Stimulated activated effector memory CD8-positive, alpha-beta T cell treated with anti-CD3 and anti-CD28 coated beads, Interleukin-12 subunit alpha, Interleukin-12 subunit beta, amount 100 ng/mL, for 72 hours (primary cell): Measurements from ENCODE around the gene CPNE2.

ENCODE experiments used
- ATAC-seq: fragments of 150-1000 bp; cut with Tn5 transposase; 2 replicates; pipeline ENCODE4 v1.10.0; 2021
- DNase-seq, 2 donors: peaks; one replicate each; pipeline ENCODE4 v3.0.0; 2021 to 2022; ENCODE audit warnings: low spot score in 2 of 2
- H3K27ac Mint-ChIP-seq: one replicate; pipeline ENCODE4 v1.8.0; 2022; ENCODE audit warnings: mild to moderate bottlenecking, mixed read lengths
- H3K36me3 Mint-ChIP-seq: one replicate; pipeline ENCODE4 v1.8.0; 2022; ENCODE audit warnings: mild to moderate bottlenecking, mixed read lengths
- H3K4me1 Mint-ChIP-seq: one replicate; pipeline ENCODE4 v1.8.0; 2022; ENCODE audit warnings: mixed read lengths
- H3K4me3 Mint-ChIP-seq: one replicate; pipeline ENCODE4 v1.8.0; 2022; ENCODE audit warnings: mild to moderate bottlenecking, mixed read lengths
- H3K9me3 Mint-ChIP-seq: one replicate; pipeline ENCODE4 v1.8.0; 2022; ENCODE audit warnings: mixed read lengths

The CPNE2 gene

GRCh38 chr16:57091975-57092785 is at the start of gene CPNE2:
Gene CPNE2 (plus strand): TSS chr16:57092583. CDS start chr16:57110743, 18,160 bp downstream.
- H3K4me3 Mint-ChIP-seq: peak within 1 kb of the TSS; percentile 69
- peaks cover 6% of the 10 kb centered on the region for H3K4me1 Mint-ChIP-seq
- DNase-seq: peak in 1 of 2 donors; percentile 15
- no peaks in the 10 kb centered on the region for H3K9me3 Mint-ChIP-seq
- peak; percentile 69 for ATAC-seq
- no peak within 1 kb of the TSS for H3K27ac Mint-ChIP-seq
- H3K36me3 Mint-ChIP-seq: peaks cover 4% of the 10 kb centered on the region

GRCh38 chr16:57043248-57043647 is 49.1 kb upstream of the CPNE2 start:
- Mint-ChIP-seq H3K27ac (peak overlapping the region; percentile 97), H3K36me3 (peaks cover 97% of the 10 kb centered on the region), H3K4me3 (peak overlapping the region; percentile 72), H3K9me3 (no peaks in the 10 kb centered on the region), H3K4me1 (peaks cover 74% of the 10 kb centered on the region)
- ATAC-seq (no peak), DNase-seq (no peak)

GRCh38 chr16:57044931-57045693 is 47.3 kb upstream of the CPNE2 start:
- H3K36me3 Mint-ChIP-seq: peaks cover 98% of the 10 kb centered on the region
- H3K4me3 Mint-ChIP-seq: no peak overlapping the region
- H3K4me1 Mint-ChIP-seq: peaks cover 64% of the 10 kb centered on the region
- ATAC-seq: no peak
- no peak for DNase-seq
- no peaks in the 10 kb centered on the region for H3K9me3 Mint-ChIP-seq
- H3K27ac Mint-ChIP-seq: peak overlapping the region; percentile 97

GRCh38 chr16:57045694-57046381 is 46.5 kb upstream of the CPNE2 start:
- Mint-ChIP-seq H3K4me1 (peaks cover 56% of the 10 kb centered on the region), H3K27ac (peak overlapping the region; percentile 79), H3K9me3 (no peaks in the 10 kb centered on the region), H3K36me3 (peaks cover 98% of the 10 kb centered on the region), H3K4me3 (no peak overlapping the region)
- ATAC-seq (no peak), DNase-seq (no peak)

- H3K9me3 Mint-ChIP-seq: no peaks in the 10 kb centered on the region
- no peak for ATAC-seq
Observed at GRCh38 chr16:57048095-57048494, 44.3 kb upstream of the CPNE2 start.

GRCh38 chr16:57049678-57050077 is 42.7 kb upstream of the CPNE2 start:
- DNase-seq (no peak), ATAC-seq (peak; percentile 76)
- Mint-ChIP-seq H3K36me3 (peaks cover 97% of the 10 kb centered on the region), H3K9me3 (no peaks in the 10 kb centered on the region), H3K4me3 (no peak overlapping the region), H3K4me1 (peaks cover 49% of the 10 kb centered on the region), H3K27ac (peak overlapping the region; percentile 89)

More at GRCh38 chr16:57048095-57048494, 44.3 kb upstream of the CPNE2 start:
- peaks cover 47% of the 10 kb centered on the region for H3K4me1 Mint-ChIP-seq
- peak overlapping the region; percentile 79 for H3K27ac Mint-ChIP-seq
- no peak for DNase-seq
- no peak overlapping the region for H3K4me3 Mint-ChIP-seq
- H3K36me3 Mint-ChIP-seq: peaks cover 98% of the 10 kb centered on the region

GRCh38 chr16:57051696-57052228 is 40.6 kb upstream of the CPNE2 start:
- ATAC-seq (no peak), DNase-seq (no peak)
- Mint-ChIP-seq H3K4me3 (peak overlapping the region; percentile 34), H3K36me3 (peaks cover 97% of the 10 kb centered on the region), H3K9me3 (no peaks in the 10 kb centered on the region), H3K27ac (peak overlapping the region; percentile 88), H3K4me1 (peaks cover 39% of the 10 kb centered on the region)

- Mint-ChIP-seq H3K36me3 (peaks cover 97% of the 10 kb centered on the region), H3K4me1 (peaks cover 36% of the 10 kb centered on the region), H3K27ac (peak overlapping the region; percentile 88), H3K4me3 (no peak overlapping the region), H3K9me3 (no peaks in the 10 kb centered on the region)
- ATAC-seq (no peak), DNase-seq (no peak)
Observed at GRCh38 chr16:57053206-57053605, 39.2 kb upstream of the CPNE2 start.

GRCh38 chr16:57054338-57054737 is 38.0 kb upstream of the CPNE2 start:
- no peak for DNase-seq
- peaks cover 34% of the 10 kb centered on the region for H3K4me1 Mint-ChIP-seq
- H3K27ac Mint-ChIP-seq: peak overlapping the region; percentile 88
- peaks cover 87% of the 10 kb centered on the region for H3K36me3 Mint-ChIP-seq
- no peaks in the 10 kb centered on the region for H3K9me3 Mint-ChIP-seq
- no peak overlapping the region for H3K4me3 Mint-ChIP-seq
- ATAC-seq: no peak

- Mint-ChIP-seq H3K4me1 (peaks cover 34% of the 10 kb centered on the region), H3K4me3 (no peak overlapping the region), H3K27ac (peak overlapping the region; percentile 67), H3K36me3 (peaks cover 87% of the 10 kb centered on the region), H3K9me3 (no peaks in the 10 kb centered on the region)
- ATAC-seq (no peak), DNase-seq (no peak)
Observed at GRCh38 chr16:57054771-57055170, 37.6 kb upstream of the CPNE2 start.

GRCh38 chr16:57055671-57056070 is 36.7 kb upstream of the CPNE2 start:
- no peak overlapping the region for H3K4me3 Mint-ChIP-seq
- ATAC-seq (no peak), DNase-seq (no peak)
- H3K27ac Mint-ChIP-seq: peak overlapping the region; percentile 67
- H3K4me1 Mint-ChIP-seq: peaks cover 42% of the 10 kb centered on the region
- H3K9me3 Mint-ChIP-seq: no peaks in the 10 kb centered on the region
- H3K36me3 Mint-ChIP-seq: peaks cover 84% of the 10 kb centered on the region

GRCh38 chr16:57058291-57058861 is 34.0 kb upstream of the CPNE2 start:
- H3K36me3 Mint-ChIP-seq: peaks cover 84% of the 10 kb centered on the region
- peaks cover 29% of the 10 kb centered on the region for H3K4me1 Mint-ChIP-seq
- ATAC-seq (no peak), DNase-seq (no peak)
- no peaks in the 10 kb centered on the region for H3K9me3 Mint-ChIP-seq
- H3K4me3 Mint-ChIP-seq: no peak overlapping the region
- peak overlapping the region; percentile 72 for H3K27ac Mint-ChIP-seq

GRCh38 chr16:57060323-57061083 is 31.9 kb upstream of the CPNE2 start:
- no peak overlapping the region for H3K4me3 Mint-ChIP-seq

More at GRCh38 chr16:57060323-57061083, 31.9 kb upstream of the CPNE2 start:
- Mint-ChIP-seq H3K36me3 (peaks cover 81% of the 10 kb centered on the region), H3K4me1 (peaks cover 23% of the 10 kb centered on the region), H3K9me3 (no peaks in the 10 kb centered on the region), H3K27ac (peak overlapping the region; percentile 80)
- ATAC-seq (no peak), DNase-seq (no peak)
